ENCODE measurements around the gene NXT1. TPM values are rescaled to one million over a fixed set of nuclear protein-coding genes. Genes with fewer than 3 reads are reported as not detected.

The NXT1 gene
- total RNA-seq, 4 donors from 2014 or later, result 21.3 to 42.0 (median 26.5) TPM

DNA sequence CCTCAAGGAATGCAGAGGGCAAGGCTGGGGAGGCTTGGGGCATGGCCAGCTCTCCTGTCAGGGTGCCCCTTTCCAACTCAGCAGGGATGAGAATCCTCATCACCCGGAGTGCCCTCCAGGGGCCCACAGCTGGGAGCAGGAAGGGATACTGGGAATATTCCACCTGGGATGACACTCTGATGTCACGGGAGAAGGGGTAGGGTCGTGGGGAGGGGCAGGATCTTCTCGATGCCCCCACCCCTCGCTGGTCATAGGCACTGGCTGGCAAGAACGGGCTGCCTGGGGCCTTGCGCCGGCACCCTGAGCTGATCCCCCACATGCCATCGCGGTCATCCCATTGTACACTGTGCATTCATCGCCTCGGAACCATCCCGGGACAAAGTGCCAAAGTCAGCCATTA is 10.6 kb upstream of the NXT1 start:
- 30 to 80% methylated on average over 1 to 2 of the region's 13 CpGs for WGBS, 2 donors (ENCODE audit: low coverage in 1 of 2)
- Histone ChIP-seq H3K27ac (no peak overlapping the region), H3K4me3 (no peak overlapping the region), H3K36me3 (no peaks in the 10 kb centered on the region), H3K27me3 (peaks cover 7% of the 10 kb centered on the region), H3K9me3 (no peaks in the 10 kb centered on the region), H3K4me1 (peaks cover 0 to 9% (median 0%) of the 10 kb centered on the region in 3 donors)
- ATAC-seq, result no peak
- TF ChIP-seq POLR2AphosphoS5 (IDR thresholded peaks at IDR 0.05) (no peak), EP300 (IDR thresholded peaks at IDR 0.05) (no peak), CTCF (IDR thresholded peaks at IDR 0.05) (no peak), POLR2A (IDR thresholded peaks at IDR 0.05) (no peak)

GRCh38 chr20:23340524-23340923 is 10.1 kb upstream of the NXT1 start:
- WGBS, 2 donors (ENCODE audit: low coverage in 1 of 2), result no CpG with 5 or more reads among the region's 9 CpGs
- TF ChIP-seq CTCF (IDR thresholded peaks at IDR 0.05) (peak in 3 of 4 experiments; percentile 61 to 69 (median 68)), POLR2A (IDR thresholded peaks at IDR 0.05) (no peak), POLR2AphosphoS5 (IDR thresholded peaks at IDR 0.05) (no peak), EP300 (IDR thresholded peaks at IDR 0.05) (no peak)

DNA sequence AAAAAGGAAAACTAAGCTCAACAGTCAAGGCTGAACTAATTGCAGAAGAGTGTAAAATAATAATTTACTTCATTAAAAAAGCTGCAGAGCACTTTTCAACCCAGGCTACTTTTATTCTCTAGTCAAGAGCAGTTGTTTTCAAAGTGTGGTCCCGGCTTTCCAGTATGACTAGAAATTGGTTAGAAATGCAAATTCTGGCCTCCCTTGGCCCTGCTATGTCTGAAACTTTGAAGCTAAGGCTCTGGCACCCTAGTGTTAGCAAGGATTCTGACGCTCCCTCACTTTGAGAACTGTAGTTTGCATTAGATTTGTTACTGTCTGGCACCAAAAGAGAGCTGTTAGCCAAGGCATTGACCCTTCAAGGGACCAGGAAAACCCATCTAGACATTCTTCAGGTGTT is 9.5 kb upstream of the NXT1 start:
- Histone ChIP-seq H3K27me3 (peaks cover 7% of the 10 kb centered on the region), H3K27ac (no peak overlapping the region), H3K4me3 (no peak overlapping the region), H3K4me1 (peaks cover 0 to 9% (median 0%) of the 10 kb centered on the region in 3 donors), H3K36me3 (no peaks in the 10 kb centered on the region), H3K9me3 (no peaks in the 10 kb centered on the region)
- ATAC-seq, result no peak
- WGBS, 2 donors (ENCODE audit: low coverage in 1 of 2), result 49 to 60% methylated on average over 1 to 2 of the region's 2 CpGs
- TF ChIP-seq CTCF (IDR thresholded peaks at IDR 0.05), result no peak
- no peak for TF ChIP-seq POLR2A (IDR thresholded peaks at IDR 0.05)
- no peak for TF ChIP-seq EP300 (IDR thresholded peaks at IDR 0.05)
- TF ChIP-seq POLR2AphosphoS5 (IDR thresholded peaks at IDR 0.05), result no peak

More at GRCh38 chr20:23340524-23340923, 10.1 kb upstream of the NXT1 start:
- no peaks in the 10 kb centered on the region for H3K36me3 ChIP-seq
- no peak overlapping the region for H3K27ac ChIP-seq
- H3K4me3 ChIP-seq, result no peak overlapping the region
- no peak for ATAC-seq
- no peaks in the 10 kb centered on the region for H3K9me3 ChIP-seq
- peaks cover 0 to 9% (median 0%) of the 10 kb centered on the region in 3 donors for H3K4me1 ChIP-seq
- peaks cover 7% of the 10 kb centered on the region for H3K27me3 ChIP-seq

DNA sequence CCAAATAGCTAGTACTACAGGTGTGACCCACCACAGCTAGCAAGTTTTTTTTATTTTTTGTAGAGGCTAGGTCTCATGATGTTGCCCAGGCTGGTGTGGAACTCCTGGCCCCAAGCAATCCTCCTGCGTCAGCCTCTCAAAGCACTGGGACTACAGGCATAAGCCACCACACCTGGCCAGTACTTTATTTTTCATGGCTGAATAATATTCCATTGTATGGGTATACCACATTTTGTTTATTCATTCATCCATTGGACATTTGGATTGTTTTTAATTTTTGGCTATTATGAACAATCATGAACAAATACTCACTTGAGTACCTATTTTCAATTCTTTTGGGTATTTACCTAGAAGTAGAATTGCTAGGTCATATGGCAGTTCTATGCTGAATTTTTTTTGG is 7.0 kb upstream of the NXT1 start:
- peaks cover 7% of the 10 kb centered on the region for H3K27me3 ChIP-seq
- peaks cover 0 to 12% (median 0%) of the 10 kb centered on the region in 3 donors for H3K4me1 ChIP-seq
- no peak overlapping the region for H3K4me3 ChIP-seq
- TF ChIP-seq POLR2AphosphoS5 (IDR thresholded peaks at IDR 0.05) (no peak), EP300 (IDR thresholded peaks at IDR 0.05) (no peak), CTCF (IDR thresholded peaks at IDR 0.05) (no peak), POLR2A (IDR thresholded peaks at IDR 0.05) (no peak)
- no peaks in the 10 kb centered on the region for H3K9me3 ChIP-seq
- no peaks in the 10 kb centered on the region for H3K36me3 ChIP-seq
- no peak overlapping the region for H3K27ac ChIP-seq
- no peak for ATAC-seq
- WGBS, 2 donors (ENCODE audit: low coverage in 1 of 2), result 88 to 100% methylated on average over 1 of the region's 1 CpG

DNA sequence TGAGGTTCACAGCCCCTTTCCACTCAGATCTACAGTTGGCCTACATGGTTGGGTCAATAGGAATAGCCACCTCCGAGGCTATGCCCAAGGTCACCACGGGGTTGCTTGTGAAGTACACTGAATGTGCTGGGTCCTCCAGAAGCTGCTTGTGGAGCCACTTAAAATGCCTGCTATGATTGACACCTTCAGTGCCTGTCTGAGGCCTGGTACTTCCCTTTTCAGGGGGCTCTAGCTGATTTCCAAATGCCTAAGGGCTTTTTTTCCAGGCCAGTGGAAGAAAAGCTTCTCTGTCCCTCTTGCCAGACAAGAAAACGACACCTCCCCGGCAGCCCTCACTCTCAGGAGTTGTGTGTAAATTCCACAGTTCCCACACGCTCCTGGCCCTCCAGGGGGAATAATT is 6.3 kb upstream of the NXT1 start:
- no CpG with 5 or more reads among the region's 5 CpGs for WGBS, 2 donors (ENCODE audit: low coverage in 1 of 2)

More for the DNA sequence above, 6.3 kb upstream of the NXT1 start:
- H3K4me3 ChIP-seq, result no peak overlapping the region
- no peak for ATAC-seq
- no peak for TF ChIP-seq POLR2A (IDR thresholded peaks at IDR 0.05)
- no peak for TF ChIP-seq EP300 (IDR thresholded peaks at IDR 0.05)
- TF ChIP-seq CTCF (IDR thresholded peaks at IDR 0.05), result no peak
- TF ChIP-seq POLR2AphosphoS5 (IDR thresholded peaks at IDR 0.05), result no peak
- H3K27ac ChIP-seq, result no peak overlapping the region
- H3K36me3 ChIP-seq, result no peaks in the 10 kb centered on the region
- peaks cover 0 to 19% (median 3%) of the 10 kb centered on the region in 3 donors for H3K4me1 ChIP-seq
- no peaks in the 10 kb centered on the region for H3K9me3 ChIP-seq
- peaks cover 7% of the 10 kb centered on the region for H3K27me3 ChIP-seq

Measured in gastroesophageal sphincter (tissue), 4 donors.